Measurements from ENCODE around the gene HPDL.
"Not testable (repeated sequence)": the region's sequence is repeated elsewhere in the genome, so short reads cannot be mapped to it uniquely, and the experiment has no call there.

HPDL gene

DNA sequence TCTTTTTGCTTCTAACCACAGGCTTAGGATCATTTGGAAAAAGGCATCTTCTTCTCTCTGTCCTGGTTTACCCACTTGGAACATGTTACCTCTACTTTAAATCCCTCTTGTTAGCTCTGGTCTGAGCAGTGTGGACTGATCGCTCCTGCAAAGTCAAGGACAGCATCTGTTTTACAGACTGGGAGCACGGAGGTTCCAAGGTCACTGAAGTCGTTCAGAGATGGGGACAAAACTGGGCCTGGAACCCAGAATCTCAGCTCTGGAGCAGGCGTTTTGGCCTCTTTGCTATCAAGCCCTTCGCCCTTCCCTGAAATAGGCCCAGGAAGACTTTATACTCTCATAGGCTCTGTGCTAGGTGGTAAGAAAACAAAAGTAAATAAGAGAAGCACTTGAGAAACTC, 24.8 kb downstream of the HPDL start:
- no peak for DNase-seq (ENCODE audit: low read depth, low spot score)

DNA sequence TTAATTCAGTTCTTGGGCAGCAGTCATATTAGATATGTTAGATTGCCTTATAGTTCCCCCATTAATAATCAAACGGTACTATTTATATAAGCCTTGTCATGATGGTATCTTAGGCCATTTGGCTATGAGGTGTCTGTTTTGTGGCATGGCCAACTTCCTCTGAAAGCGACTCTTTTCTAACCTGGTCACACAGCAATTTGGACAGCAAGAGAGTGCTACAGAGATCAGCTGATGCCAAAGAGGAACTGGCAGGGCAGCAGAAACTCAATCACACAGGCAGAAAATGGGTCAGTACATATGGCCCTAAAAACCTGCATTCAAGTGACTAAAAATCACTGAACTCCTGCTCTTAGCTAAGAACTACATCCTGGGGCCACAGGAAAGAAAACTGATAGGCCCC, 27.0 kb downstream of the HPDL start:
- DNase-seq (ENCODE audit: low read depth, low spot score) = no peak

DNA sequence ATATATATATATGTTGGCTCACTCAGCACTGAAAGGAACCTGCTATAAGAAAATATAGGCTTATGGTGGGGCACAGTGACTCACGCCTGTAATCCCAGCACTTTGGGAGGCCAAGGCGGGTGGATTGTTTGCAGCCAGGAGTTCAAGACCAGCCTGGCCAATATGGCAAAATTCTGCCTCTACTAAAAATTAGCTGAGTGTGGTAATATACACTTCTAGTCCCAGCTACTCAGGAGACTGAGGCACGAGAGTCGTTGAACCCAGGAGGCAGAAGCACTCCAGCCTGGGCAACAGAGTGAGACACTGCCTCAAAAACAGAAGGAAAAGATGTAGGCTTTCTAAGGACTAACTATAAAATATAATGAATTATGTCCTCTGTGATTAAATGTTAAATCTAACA, 28.1 kb downstream of the HPDL start:
- no peak for DNase-seq (ENCODE audit: low read depth, low spot score)

DNA sequence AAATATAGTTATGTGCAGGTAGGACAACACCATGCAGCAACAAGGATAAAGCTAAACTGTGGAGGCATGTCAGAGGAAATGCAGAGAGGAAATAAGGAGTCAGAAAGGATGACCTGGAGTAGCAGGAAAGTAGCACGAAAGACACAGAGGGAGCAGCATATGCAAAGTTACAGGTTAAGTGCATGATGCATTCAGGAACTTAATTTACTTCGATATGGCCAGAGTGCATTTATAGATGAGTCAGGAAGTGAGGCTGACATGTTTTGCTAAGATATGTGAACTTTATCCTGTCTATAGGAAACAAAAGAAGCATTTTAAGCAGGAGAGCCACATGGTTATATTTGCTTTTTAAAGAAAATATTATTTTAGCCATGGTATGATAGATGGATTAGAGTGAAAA, 29.0 kb downstream of the HPDL start:
- no peak for DNase-seq (ENCODE audit: low read depth, low spot score)

DNA sequence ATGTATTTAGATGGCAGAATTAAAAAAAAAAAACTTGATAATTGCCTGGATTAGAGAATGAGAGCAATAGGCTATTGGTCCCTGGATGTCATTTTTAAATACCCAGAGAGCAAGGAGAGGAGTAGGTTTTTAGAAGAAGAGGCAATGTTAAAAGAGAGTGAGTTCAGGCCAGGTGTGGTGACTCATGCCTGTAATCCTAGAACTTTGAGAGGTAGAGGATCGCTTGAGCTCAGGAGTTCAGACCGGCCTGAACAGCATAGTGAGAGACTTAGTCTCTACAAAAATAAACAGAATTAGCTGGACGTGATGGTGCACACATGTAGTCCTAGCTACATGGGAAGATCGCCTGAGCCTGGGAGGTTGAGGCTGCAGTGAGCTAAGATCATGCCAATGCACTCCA, 29.5 kb downstream of the HPDL start:
- DNase-seq (ENCODE audit: low read depth, low spot score) = no peak

DNA sequence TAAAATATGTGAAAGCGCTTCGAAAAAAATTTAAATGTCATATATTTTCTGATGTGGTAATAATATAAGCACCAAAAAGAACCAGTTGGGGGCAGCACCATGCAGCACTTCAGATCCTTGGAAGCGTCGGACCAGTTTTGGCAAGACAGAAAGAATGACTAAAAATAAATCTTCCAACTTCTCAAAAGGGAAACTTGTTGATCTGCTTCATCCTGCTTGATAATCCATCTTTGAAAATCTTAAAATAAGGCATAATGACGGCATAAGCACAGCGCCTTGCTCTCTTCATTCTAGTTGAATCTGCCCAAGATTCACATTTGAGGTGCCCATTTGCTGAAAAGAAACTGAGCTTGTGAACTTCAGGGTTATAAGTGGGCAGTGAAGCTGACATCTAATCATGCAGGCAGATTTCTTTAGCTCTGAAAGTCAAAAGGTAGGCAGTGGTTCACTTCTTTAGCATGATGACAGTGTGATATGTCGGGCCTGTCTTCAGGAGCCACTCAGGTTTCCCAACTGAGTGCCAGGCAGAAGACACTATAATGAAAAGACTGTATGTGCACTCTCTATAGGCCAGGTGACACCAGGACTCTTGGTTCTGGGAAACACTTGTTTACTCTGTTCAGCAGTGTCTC, 33.3 kb downstream of the HPDL start:
- DNase-seq (ENCODE audit: low read depth, low spot score) = no peak

DNA sequence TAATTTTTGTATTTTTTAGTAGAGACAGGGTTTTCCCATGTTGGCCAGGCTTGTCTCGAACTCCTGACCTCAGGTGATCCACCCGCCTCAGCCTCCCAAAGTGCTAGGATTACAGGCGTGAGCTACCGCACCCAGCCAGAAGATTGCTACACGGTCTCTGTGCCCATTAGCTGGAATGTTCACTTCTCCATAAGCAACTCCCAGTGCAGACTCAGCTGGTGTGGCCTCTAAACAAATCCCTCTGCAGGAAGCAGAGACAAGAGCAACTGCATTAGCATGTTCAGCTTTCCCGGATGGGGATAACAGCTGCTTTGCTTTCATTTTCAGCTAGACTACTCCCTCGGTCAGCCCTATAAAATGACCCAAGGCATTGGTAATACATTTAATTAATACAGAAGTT, 34.3 kb downstream of the HPDL start:
- not testable (repeated sequence) for DNase-seq (ENCODE audit: low read depth, low spot score)

DNA sequence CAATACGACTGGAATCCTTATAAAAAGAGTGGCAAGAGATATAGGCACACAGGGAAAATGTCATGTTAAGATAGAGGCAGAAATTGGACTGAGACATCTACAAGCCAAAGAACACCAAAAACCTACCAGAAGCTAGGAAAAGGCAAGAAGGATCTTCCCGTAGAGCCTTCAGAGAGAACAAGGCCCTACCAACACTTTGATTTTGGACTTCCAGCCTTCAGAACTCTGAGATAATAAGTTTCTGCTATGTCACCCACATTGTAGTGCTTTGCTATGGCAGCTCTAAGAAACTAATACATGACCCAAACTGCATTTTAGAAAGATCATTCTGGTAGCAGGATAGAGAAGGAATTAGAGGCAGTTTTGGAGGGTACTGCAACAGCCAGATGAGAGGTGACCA, 37.6 kb downstream of the HPDL start:
- DNase-seq (ENCODE audit: low read depth, low spot score) = no peak

DNA sequence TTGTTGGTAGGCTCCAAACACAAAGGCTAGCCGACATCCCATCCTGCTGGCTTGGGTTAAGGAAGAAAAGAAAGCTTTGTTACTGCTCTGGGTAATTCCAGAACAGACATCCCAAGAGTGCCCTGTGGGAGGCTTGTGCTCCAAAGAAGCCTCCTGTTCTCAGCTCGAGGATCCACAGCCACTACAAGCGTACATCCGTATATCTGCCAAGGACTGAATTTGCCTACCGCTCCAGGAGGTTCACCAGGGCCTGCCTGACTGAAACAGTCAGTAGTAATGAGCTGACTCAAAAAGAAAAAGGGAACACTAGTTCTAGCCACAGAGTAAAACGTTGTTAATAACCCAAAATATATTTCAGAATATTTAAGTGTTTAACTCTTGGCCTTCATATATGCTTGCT, 38.4 kb downstream of the HPDL start:
- no peak for DNase-seq (ENCODE audit: low read depth, low spot score)

DNA sequence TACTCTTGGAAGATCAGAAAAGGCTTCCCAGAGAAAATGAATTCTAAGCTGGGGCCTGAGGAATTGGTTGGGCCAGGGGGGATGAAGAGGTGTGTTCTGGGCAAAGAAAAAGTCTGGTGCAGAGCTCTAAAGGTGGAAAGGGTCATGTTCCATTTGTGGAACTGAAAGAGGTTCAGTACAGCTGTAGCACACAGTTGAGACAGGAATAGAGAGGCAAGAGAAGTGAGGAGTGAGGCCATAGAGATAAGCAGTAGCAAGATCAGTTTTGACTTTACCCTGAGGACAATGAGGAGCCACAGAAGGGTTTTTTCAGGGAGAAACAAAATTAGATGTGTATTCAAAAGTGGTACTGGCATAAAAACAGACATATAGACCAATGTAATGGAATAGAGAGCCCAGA, 43.9 kb downstream of the HPDL start:
- no peak for DNase-seq (ENCODE audit: low read depth, low spot score)

DNA sequence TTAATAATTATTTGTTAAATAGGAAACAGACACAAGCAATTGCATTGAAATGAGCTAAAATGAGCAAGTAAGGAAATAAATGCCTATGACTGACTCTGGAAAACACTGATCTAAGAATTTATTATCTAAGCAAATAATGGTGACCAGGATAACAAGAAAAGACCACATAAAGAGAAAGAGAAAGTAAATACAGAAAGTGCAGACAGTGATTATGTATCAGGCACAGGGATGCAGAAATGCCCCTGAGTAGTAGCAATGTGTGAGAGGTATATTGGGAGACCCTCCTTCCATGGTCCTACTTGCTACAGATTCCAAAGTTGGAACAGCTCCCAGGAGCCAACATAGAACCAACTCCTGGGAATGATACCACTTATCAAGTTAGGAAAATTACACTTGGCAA, 46.9 kb downstream of the HPDL start:
- DNase-seq (ENCODE audit: low read depth, low spot score) = no peak

DNA sequence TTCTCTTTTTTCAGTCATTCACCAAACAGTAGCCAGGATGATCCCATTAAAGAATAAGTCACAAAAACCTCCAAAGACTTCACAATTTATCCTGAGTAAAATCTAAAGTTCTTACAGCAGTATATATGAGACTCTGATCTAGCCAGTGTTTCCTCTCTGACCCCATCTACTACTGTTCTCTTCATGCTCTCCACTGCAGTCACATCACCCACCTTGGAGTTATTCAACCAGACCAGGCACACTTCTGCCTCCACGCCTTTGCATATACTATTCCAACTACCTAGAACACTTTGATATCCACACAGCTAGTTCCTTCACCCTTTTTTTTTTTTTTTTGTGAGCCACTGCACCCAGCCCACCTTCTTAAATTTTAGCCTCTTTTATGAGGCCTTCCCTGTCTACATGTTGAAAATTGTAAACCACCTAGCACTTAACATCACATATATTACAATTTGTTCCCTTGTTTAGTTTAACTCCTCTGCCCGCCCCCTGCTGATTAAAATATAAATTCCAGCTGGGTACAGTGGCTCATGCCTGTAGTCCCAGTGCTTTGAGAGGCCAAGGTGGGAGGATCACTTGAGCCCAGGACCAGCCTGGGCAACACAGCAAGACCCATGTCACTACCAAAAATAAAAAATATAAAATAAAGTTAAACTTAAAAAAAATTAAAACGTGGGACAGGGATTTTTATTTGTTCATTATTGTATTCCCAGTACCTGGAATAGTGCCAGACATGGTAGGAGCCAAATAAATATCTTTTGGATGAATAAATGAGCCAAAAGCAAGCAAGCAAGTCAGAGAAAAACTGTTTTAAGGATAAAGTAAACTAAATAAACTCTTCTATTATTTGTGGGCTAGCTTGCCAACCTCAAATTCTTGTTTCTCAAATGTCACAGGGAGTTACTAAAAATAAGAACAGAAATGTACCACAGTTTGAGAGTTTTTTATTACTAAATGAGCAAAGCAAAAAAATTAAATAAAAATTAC, 48.7 kb downstream of the HPDL start:
- DNase-seq (ENCODE audit: low read depth, low spot score) = no peak

DNA sequence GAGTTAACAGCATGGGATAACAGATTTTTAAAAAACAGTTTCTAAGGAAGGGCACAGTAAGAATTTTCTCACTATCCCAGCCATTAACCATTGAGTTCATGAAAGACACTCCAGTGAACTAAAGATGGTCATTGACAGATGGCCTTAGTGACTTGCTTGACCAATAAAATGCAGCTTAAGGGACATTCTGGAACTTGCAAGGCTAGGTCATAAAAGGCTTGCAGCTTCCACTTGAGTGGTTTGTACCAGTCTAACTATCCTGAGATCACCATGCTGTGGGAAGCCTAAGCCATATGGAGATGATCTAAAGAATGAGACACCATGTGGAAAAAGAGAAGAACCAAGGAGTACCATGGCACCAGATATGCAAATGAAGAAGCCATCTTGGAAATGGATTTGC, 51.5 kb downstream of the HPDL start:
- DNase-seq (ENCODE audit: low read depth, low spot score) = no peak

Measured in brain pericyte (primary cell).